SKM-1 (cell line): ENCODE measurements around the gene NCAPD2.
"Not testable (repeated sequence)": the region's sequence is repeated elsewhere in the genome, so short reads cannot be mapped to it uniquely, and the experiment has no call there.

ENCODE experiments used
- DNase-seq: peaks from one replicate; lab custom pipeline; 2025; ENCODE audit not compliant: unreplicated experiment; lab: John Stamatoyannopoulos, UW

NCAPD2 gene

GRCh38 chr12:6546016-6546415, 52.1 kb downstream of the NCAPD2 start:
- no peak for DNase-seq

GRCh38 chr12:6547566-6547965, 53.7 kb downstream of the NCAPD2 start:
- DNase-seq: no peak

- no peak for DNase-seq
Measured at GRCh38 chr12:6547987-6548386, 54.1 kb downstream of the NCAPD2 start.

GRCh38 chr12:6548556-6548955, 54.7 kb downstream of the NCAPD2 start:
- no peak for DNase-seq

GRCh38 chr12:6548966-6549683, 55.2 kb downstream of the NCAPD2 start:
- DNase-seq: no peak

GRCh38 chr12:6549684-6550151, 55.8 kb downstream of the NCAPD2 start:
- no peak for DNase-seq

DNA sequence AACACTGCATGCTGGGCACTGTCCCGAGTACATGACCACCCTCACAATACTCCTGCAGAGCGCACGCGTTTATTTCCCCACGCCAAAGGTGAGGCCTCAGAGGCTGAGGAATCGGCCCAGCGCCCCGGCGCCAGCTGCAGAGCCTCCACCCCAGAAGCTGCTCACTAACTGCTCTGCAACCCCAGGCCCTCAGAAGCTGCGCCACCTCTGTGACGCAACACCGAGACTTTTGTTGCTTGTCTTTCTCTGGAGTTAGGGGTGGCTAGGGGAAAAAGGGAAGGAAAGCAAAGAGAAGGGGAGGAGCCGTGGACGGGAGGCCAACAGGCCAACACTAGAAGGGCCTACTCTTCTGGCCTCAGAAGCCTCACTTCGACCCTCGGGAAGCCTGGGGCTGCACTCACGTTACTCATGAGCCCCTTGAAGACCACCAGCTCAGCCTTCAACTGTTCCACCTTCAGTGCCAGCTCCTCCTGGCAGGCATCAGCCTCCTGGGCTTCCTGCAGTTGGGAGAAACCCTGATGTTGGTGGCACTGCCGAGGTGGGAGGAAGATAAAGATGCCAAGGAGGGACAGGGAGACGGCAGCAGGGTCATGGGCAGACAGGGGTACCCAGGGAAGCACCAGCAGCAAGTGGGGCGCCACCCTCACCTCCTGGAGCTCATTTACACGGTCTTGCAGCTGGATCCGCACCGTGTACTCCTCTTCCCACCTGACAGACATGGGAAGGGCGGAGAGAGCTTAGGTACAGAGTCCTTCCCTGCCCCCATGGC, 56.6 kb downstream of the NCAPD2 start:
- DNase-seq: peak; percentile 69

DNA sequence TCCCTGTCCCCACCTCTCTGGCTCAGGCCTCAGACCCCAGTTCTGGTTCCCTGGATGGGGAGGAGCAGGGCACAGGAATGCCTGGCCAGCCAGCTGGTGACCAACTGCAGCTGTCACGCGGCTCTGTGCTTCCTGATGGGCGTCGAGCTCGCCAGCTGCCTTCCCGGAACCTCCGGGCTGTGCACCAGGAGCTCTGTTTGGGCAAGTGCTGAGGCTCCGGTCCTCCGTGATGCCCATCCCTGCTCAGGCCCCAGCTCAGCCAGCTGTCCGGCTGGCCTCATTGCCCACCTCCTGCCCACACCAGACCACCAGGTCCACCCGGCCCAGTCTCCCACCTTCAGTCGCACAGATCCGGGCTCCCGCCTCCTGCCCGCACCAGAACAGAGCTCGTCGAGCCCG, 57.2 kb downstream of the NCAPD2 start:
- DNase-seq: no peak

GRCh38 chr12:6551496-6552139, 57.7 kb downstream of the NCAPD2 start:
- no peak for DNase-seq

DNA sequence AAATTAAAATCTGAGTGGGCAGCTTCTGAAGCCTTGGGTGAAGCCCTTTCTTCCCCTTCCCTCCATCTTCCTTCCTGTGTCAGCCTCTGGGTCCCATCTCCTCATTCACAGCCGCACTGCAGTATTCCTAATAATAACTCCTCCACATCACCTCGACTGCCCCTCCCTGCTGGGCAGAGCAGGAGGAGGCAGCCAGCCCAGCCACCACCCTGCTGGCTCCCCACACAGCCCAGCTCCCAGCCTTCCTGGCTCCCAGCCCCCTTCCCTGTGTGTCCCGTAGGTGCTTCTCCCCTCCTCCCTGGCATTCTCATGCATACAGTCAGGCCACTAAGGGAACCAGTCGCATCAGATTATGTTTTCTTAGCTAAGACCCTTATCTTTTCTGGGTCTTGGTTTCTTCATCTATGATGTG, 58.2 kb downstream of the NCAPD2 start:
- no peak for DNase-seq

DNA sequence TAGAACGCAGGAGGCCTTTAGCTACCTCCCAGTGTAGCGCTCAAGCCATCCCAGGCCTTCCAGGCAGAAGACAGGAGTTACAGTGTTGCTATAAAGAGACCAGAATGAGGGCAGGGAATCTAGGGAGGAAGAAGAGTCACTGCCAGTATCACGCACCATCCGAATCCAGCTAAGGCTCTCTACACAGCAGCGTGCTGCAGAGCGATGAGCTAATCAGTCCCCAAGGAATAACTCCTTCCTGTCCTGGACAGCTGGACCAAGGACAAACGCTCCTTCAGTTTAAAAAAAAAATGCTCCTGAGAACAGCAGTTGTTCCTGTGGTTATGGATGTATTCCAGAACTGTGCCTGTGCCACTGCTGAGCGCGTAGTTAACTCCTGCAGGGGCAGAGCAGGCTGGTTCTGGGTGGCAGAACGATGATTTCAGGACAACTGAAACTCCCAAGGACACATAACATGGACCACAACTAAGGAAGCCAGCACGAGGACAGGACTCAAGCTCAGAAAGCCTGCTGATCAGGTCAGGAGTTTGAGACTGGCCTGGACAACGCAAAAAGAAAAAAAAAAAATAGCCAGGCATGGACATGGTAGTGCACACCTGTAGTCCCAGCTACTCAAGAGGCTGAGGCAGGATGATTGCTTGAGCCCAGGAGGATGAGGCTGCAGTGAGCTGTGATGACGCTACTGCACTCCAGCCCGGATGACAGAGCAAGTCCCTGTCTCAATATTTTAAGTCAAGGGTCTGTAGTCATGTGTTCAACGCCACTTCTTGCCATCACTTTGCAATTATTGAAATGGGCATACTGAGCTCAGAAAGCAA, 59.4 kb downstream of the NCAPD2 start:
- DNase-seq: no peak

DNA sequence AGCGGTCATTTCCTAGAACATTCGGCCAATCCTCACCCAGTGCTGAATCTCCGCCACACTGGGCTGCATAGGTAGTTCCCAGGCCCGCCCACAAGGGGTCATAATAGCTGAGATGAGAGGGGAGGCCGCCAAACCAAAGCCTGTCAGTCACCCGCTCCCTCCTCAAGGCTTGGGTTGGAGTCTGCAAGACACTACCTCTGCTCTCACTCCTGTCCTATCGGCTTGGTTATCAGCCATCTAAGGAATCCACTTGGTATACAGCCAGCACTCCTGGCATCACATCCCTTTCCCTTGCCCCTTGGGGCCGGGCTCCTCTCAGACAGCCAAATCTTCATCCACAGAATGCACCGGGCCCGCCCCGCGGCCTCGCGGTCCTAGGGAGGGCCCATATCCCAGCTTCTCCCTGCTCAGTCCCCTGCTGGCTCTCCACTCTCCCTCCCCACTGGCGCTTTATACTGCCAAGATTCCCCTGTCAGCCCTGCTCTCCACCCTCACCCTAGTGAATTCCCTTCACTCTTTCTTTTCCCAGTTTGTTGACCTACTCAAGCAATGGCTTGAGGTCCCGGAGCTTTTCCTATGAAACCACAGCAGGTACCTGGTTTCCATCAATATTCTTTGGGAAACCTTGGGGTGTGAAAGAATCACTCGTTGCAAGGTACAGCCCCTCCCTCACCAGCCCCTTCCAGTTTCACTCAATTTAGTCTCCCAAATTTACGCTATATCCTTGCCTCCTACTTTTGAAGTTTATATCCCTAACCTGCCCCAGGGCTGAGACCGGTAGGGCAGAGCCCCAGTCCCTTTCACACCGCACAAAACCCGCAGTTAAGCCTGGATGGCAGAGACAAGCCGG, 60.5 kb downstream of the NCAPD2 start:
- DNase-seq: peak; percentile 29

- no peak for DNase-seq
Measured at GRCh38 chr12:6555018-6555691, 61.3 kb downstream of the NCAPD2 start.

DNA sequence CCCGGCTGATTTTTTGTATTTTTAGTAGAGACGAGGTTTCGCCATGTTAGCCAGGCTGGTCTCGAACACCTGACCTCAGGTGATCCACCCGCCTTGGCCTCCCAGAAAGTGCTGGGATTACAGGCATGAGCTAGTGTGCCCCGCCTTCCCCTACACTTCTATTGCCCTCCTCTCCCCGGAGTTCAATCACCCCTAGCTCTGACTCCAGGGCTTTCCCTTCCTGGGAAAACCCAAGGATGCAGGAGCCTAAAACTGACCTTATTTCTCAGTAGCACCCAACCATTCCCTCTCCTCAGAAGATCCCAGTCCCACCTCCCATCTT, 62.6 kb downstream of the NCAPD2 start:
- DNase-seq: not testable (repeated sequence)

- no peak for DNase-seq
Measured at GRCh38 chr12:6556857-6557256, 63.0 kb downstream of the NCAPD2 start.

- DNase-seq: not testable (repeated sequence)
Measured at GRCh38 chr12:6558014-6558760, 64.3 kb downstream of the NCAPD2 start.

GRCh38 chr12:6559500-6559899, 65.6 kb downstream of the NCAPD2 start:
- no peak for DNase-seq

GRCh38 chr12:6560501-6561205, 66.8 kb downstream of the NCAPD2 start:
- DNase-seq: no peak
